Articular chondrocyte of knee joint (primary cell): ENCODE results near the gene ATP12A. TPM values are rescaled to one million over a fixed set of nuclear protein-coding genes. Genes with fewer than 3 reads are reported as not detected.

Experiments
- small RNA-seq: library from RNA; depleted of rRNA; stranded (forward); fragments of <200 nt; gene quantifications from one replicate; pipeline ENCODE3, GENCODE V24; 2012
- total RNA-seq: library from RNA; depleted of rRNA; stranded (reverse); fragments of >200 nt; gene quantifications from 2 replicates; pipeline ENCODE4 v1.2.3, GENCODE V29; 2012

Gene ATP12A
- total RNA-seq: under 0.01 TPM in 1 of 2 replicates, not detected in the other

GRCh38 chr13:24680258-24680920, at the start of gene ATP12A:
ATP12A (plus strand) TSS chr13:24680408; CDS start chr13:24680744, 336 bp downstream.

Small RNA genes within 50 kb of the gene (small RNA-seq; reads per million reads assigned to genes)
- gene RNY1P7: not detected

Other genes with a start within 250 kb of the ATP12A start
- gene PARP4, start 167.6 kb upstream of the ATP12A start, total RNA-seq: 65.3 and 71.6 TPM in 2 replicates
- 0.43 TPM in 1 of 2 replicates, not detected in the other for gene RNF17, start 83.8 kb downstream of the ATP12A start, total RNA-seq